IMR-90 (cell line): ENCODE measurements around the gene USP5. TPM values are rescaled to one million over a fixed set of nuclear protein-coding genes. Genes with fewer than 3 reads are reported as not detected.

Experiments used
- ATAC-seq: fragments of 200-7000 bp; cut with Tn5 transposase; 2 replicates; pipeline ENCODE4 v1.9.1; 2020; ENCODE audit warnings: low read depth, mild to moderate bottlenecking, moderate library complexity
- BruUV-seq: library from RNA; stranded (reverse); fragments of 400-500 nt; replicated peaks from 2 replicates; lab custom pipeline; 2021; lab: Mats Ljungman, UMichigan
- CTCF ChIA-PET: fragments of 300-600 bp; formaldehyde crosslinking; extraction: SDS; loops from one replicate; lab custom pipeline; 2021; ENCODE audit warnings: antibody characterized with exemption; lab: Yijun Ruan, JAX
- POLR2A ChIA-PET: fragments of 300-600 bp; sonication (Branson Sonifier 250); formaldehyde crosslinking; loops from one replicate; lab custom pipeline; 2022; ENCODE audit warnings: antibody characterized with exemption; ENCODE audit not compliant: unreplicated experiment; lab: Charles Lee
- DNase-seq: peaks from one replicate; pipeline ENCODE4 v3.0.0; 2013
- H2AFZ ChIP-seq: replicated peaks from 2 replicates; pipeline ENCODE3; 2013; ENCODE audit warnings: low read length, mild to moderate bottlenecking; ENCODE audit not compliant: poor library complexity
- H2AK5ac ChIP-seq: 2 replicates; pipeline ENCODE4 v1.6.1; 2013; ENCODE audit warnings: low read depth, low read length, inconsistent platforms
- H2AK9ac ChIP-seq: replicated peaks from 2 replicates; pipeline ENCODE3; 2013; ENCODE audit warnings: mild to moderate bottlenecking, low read depth, low read length, moderate library complexity; ENCODE audit not compliant: poor library complexity
- H2BK120ac ChIP-seq: 2 replicates; pipeline ENCODE4 v1.6.1; 2013; ENCODE audit warnings: low read depth, low read length, inconsistent platforms
- H2BK15ac ChIP-seq: 3 replicates; pipeline ENCODE4 v1.6.1; 2013; ENCODE audit warnings: low read depth, low read length, inconsistent platforms
- H2BK20ac ChIP-seq: 2 replicates; pipeline ENCODE4 v1.6.1; 2013; ENCODE audit warnings: low read depth, mild to moderate bottlenecking, inconsistent platforms, low read length, moderate library complexity
- H2BK5ac ChIP-seq: 2 replicates; pipeline ENCODE4 v1.6.1; 2013; ENCODE audit warnings: mild to moderate bottlenecking, low read depth, low read length, inconsistent platforms; ENCODE audit not compliant: poor library complexity, severe bottlenecking
- H3K14ac ChIP-seq: replicated peaks from 2 replicates; pipeline ENCODE4 v1.6.1; 2013; ENCODE audit warnings: low read depth, low read length, inconsistent platforms
- H3K18ac ChIP-seq: 2 replicates; pipeline ENCODE4 v1.6.1; 2013; ENCODE audit warnings: low read depth, low read length, control low read depth
- H3K23ac ChIP-seq: 2 replicates; pipeline ENCODE4 v1.6.1; 2013; ENCODE audit warnings: low read depth, low read length, inconsistent platforms
- H3K27ac ChIP-seq: 2 replicates; pipeline ENCODE4 v1.5.1; 2013; ENCODE audit warnings: mild to moderate bottlenecking, control low read depth, low read length; ENCODE audit not compliant: insufficient read depth
- H3K27me3 ChIP-seq: 2 replicates; pipeline ENCODE4 v1.6.1; 2013; ENCODE audit warnings: low read length; ENCODE audit not compliant: control insufficient read depth, insufficient read depth
- H3K36me3 ChIP-seq: 2 replicates; pipeline ENCODE4 v1.6.1; 2013; ENCODE audit warnings: low read length, mixed read lengths; ENCODE audit not compliant: control insufficient read depth, insufficient read depth
- H3K4ac ChIP-seq: 2 replicates; pipeline ENCODE4 v1.6.1; 2013; ENCODE audit warnings: low read depth, low read length, inconsistent platforms
- H3K4me1 ChIP-seq: 2 replicates; pipeline ENCODE4 v1.6.1; 2013; ENCODE audit warnings: low read length, mixed read lengths; ENCODE audit not compliant: control insufficient read depth, insufficient read depth
- H3K4me2 ChIP-seq: 2 replicates; pipeline ENCODE4 v1.6.1; 2013; ENCODE audit warnings: low read depth, mild to moderate bottlenecking, control low read depth, low read length, moderate library complexity
- H3K4me3 ChIP-seq: 2 replicates; pipeline ENCODE4 v1.5.1; 2013; ENCODE audit warnings: low read depth, mild to moderate bottlenecking, control low read depth, low read length, moderate library complexity; ENCODE audit not compliant: insufficient read depth
- H3K56ac ChIP-seq: 2 replicates; pipeline ENCODE4 v1.6.1; 2013; ENCODE audit warnings: low read length, inconsistent platforms; ENCODE audit not compliant: insufficient read depth; ENCODE audit errors: extremely low read depth
- H3K79me1 ChIP-seq, 2 experiments: 2 replicates each; pipeline ENCODE4 v1.6.1; 2013; ENCODE audit warnings: low read length in 2 of 2, inconsistent platforms in 1 of 2, low read depth in 1 of 2
- H3K9ac ChIP-seq: 2 replicates; pipeline ENCODE4 v1.6.1; 2013; ENCODE audit warnings: low read depth, low read length, control low read depth
- H3K9me1 ChIP-seq: 2 replicates; pipeline ENCODE4 v1.6.1; 2013; ENCODE audit warnings: low read length, inconsistent platforms; ENCODE audit not compliant: insufficient read depth
- H3K9me3 ChIP-seq: 2 replicates; pipeline ENCODE4 v1.6.1; 2013; ENCODE audit warnings: low read length; ENCODE audit not compliant: control insufficient read depth, insufficient read depth
- H4K20me1 ChIP-seq: 2 replicates; pipeline ENCODE4 v1.6.1; 2013; ENCODE audit warnings: low read length, inconsistent platforms; ENCODE audit not compliant: insufficient read depth
- H4K5ac ChIP-seq: 2 replicates; pipeline ENCODE4 v1.6.1; 2013; ENCODE audit warnings: mild to moderate bottlenecking, low read depth, low read length, control low read depth
- H4K8ac ChIP-seq, 2 experiments: 2 replicates each; pipeline ENCODE4 v1.6.1; 2013; ENCODE audit warnings: low read depth in 2 of 2, low read length in 2 of 2, control low read depth in 1 of 2, inconsistent platforms in 1 of 2
- H4K91ac ChIP-seq: 2 replicates; pipeline ENCODE4 v1.6.1; 2013; ENCODE audit warnings: low read depth, low read length, inconsistent platforms; ENCODE audit not compliant: insufficient read depth
- FOS ChIP-seq: fragments of 150-350 bp; IDR thresholded peaks from 2 replicates; pipeline ENCODE4 v1.6.1; 2016; ENCODE audit warnings: low read depth, low read length
- MAZ ChIP-seq: IDR thresholded peaks from 2 replicates; pipeline ENCODE4 v1.6.1; 2012; ENCODE audit warnings: low read depth, mild to moderate bottlenecking, low read length, improper control_type of control experiment, moderate library complexity, borderline replicate concordance
- POLR2A ChIP-seq: IDR thresholded peaks from 2 replicates; pipeline ENCODE4 v1.6.1; 2012; ENCODE audit warnings: mild to moderate bottlenecking, low read depth, low read length
- WGBS, 2 experiments: methylation state at CpG; one replicate each; pipeline versions ENCODE4 v1.1.5 to v1.1.7; 2013; ENCODE audit warnings: missing lambda C conversion rate in 2 of 2; ENCODE audit not compliant: insufficient read length in 1 of 2; ENCODE audit errors: extremely low coverage in 2 of 2; 5-methylcytosine and 5-hydroxymethylcytosine counted together
- dilution Hi-C: fragments of 300-500 bp; cut with HindIII; formaldehyde crosslinking; loops from one replicate; pipeline ENCODE4 v1.14.3; 2018; ENCODE audit warnings: low sequenced_read_pairs; ENCODE audit not compliant: unreplicated experiment
- in situ Hi-C: fragments of 300-500 bp; cut with MboI; formaldehyde crosslinking; loops from 3 replicates; pipeline ENCODE4 v1.14.3; 2019; ENCODE audit warnings: low sequenced_read_pairs, inconsistent platforms, mixed read lengths
- intact Hi-C: fragments of 100-400 bp; cut with micrococcal nuclease; formaldehyde crosslinking; loops from 2 replicates; pipeline ENCODE4 v1.10.0; 2022
- polyA plus RNA-seq, 3 experiments: library from polyadenylated mRNA; depleted of rRNA; stranded (reverse); fragments of >200 nt; gene quantifications; 2 replicates each; pipeline ENCODE4 v1.2.3, GENCODE V29; 2012; ENCODE audit warnings: low replicate concordance in 1 of 3
- total RNA-seq: library from RNA; depleted of rRNA; stranded (reverse); fragments of >200 nt; gene quantifications from 2 replicates; pipeline ENCODE4 v1.2.3, GENCODE V29; 2012
- TF ChIP-seq, protein P1 (sequence below): fragments of 150-350 bp; IDR thresholded peaks from 2 replicates; pipeline ENCODE4 v1.6.1; 2016; ENCODE audit warnings: low read depth, mild to moderate bottlenecking, low read length, moderate library complexity, borderline replicate concordance

USP5 gene
- total and polyA plus RNA-seq, 2 of the 4 experiments (the other 2 are of a cell fraction) = 69.7 to 125 TPM

DNA sequence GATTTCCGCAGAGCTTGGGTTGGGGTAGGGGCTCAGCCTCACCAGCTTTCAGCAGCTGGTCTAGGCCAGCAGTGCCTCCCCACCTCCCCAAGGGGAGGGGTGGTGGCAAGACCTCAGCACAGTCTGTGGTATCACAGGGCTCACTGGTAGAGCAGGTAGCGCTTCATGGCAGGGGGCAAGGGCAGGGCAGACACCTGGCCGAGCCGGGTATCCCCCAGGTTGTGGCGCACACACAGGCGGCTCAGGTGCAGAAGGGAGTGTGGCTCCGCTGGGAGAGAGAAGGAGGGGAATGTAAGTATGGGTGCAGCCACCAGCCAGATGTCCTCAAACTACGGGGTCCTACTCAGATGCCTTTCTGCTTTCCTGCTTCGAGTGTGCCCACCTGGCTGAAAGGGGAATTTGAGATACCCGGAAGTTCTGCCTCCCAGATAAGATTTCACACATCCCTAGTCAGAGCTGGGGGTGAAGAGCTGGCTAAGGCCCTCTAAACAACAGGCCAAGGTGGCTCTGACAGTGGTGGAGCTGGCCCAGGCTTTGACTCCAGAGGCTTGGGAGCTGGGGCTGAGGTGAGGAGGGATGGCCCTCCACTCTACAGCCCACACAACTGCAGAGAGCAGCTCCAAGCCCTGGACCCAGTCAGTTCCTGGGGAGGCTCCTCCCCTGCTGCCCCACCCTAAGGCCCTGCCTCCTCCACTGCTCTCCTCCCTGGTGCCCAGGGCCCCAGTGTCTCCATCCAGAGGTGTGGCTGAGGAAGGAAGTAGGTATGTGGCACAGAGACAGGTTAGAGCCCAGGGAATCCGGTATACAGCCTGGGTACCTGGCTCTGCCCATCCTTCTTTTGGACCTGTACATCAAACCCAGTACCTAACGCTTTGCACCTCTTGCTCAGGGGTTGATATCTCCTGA, 19.4 kb downstream of the USP5 start:
- no peak overlapping the region for H2BK5ac ChIP-seq

More for the DNA sequence above, 19.4 kb downstream of the USP5 start:
- no peak overlapping the region for H2BK120ac ChIP-seq
- TF ChIP-seq MAZ (peak; percentile 33; the same call in 1 of the 2 replicates), FOS (no peak), POLR2A (0 out of 2 replicates have a peak, but pooled peaks have one; percentile 0)
- TF ChIP-seq, protein P1, sequence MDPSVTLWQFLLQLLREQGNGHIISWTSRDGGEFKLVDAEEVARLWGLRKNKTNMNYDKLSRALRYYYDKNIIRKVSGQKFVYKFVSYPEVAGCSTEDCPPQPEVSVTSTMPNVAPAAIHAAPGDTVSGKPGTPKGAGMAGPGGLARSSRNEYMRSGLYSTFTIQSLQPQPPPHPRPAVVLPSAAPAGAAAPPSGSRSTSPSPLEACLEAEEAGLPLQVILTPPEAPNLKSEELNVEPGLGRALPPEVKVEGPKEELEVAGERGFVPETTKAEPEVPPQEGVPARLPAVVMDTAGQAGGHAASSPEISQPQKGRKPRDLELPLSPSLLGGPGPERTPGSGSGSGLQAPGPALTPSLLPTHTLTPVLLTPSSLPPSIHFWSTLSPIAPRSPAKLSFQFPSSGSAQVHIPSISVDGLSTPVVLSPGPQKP = no peak
- peak overlapping the region; percentile 11; the same call in 1 of the 2 replicates for H3K4ac ChIP-seq
- dilution Hi-C loops = no loop called here
- POLR2A ChIA-PET = interaction anchor here (1.9 kb wide), 1 partner anchor 20 kb away, joined by 12 read pairs; no protein-coding TSS in a partner anchor
- peak overlapping the region; percentile 33 for H3K23ac ChIP-seq
- H3K56ac ChIP-seq = no peak overlapping the region
- H3K4me2 ChIP-seq = peak overlapping the region; percentile 88
- peak overlapping the region; percentile 38; the same call in 1 of the 2 replicates for H3K14ac ChIP-seq
- no peak overlapping the region for H2BK20ac ChIP-seq
- DNase-seq = no peak
- intact Hi-C loops = loop anchor here (5.0 kb wide), 1 partner anchor 241 kb away; no protein-coding TSS in a partner anchor
- H3K27ac ChIP-seq = no peak overlapping the region
- no peaks in the 10 kb centered on the region for H3K27me3 ChIP-seq
- H2AK9ac ChIP-seq = peak overlapping the region; percentile 81
- H4K91ac ChIP-seq = no peak overlapping the region
- in situ Hi-C loops = no loop called here
- H4K5ac ChIP-seq = no peak overlapping the region
- peaks cover 51% of the 10 kb centered on the region for H4K20me1 ChIP-seq
- peaks cover 19% of the 10 kb centered on the region for H3K4me1 ChIP-seq
- ATAC-seq = no peak
- 0 out of 4 replicates have a peak overlapping the region, but pooled peaks have one; percentile 0 to 30 for H4K8ac ChIP-seq
- 100% methylated on average over 1 of the region's 12 CpGs; no CpG with 5 or more reads in 1 of the 2 experiments for WGBS, 2 experiments
- H3K9me3 ChIP-seq = no peaks in the 10 kb centered on the region
- H3K9ac ChIP-seq = peak overlapping the region; percentile 19; the same call in 1 of the 2 replicates
- peaks cover 34% of the 10 kb centered on the region for H3K36me3 ChIP-seq
- peak overlapping the region; percentile 1 for H2AFZ ChIP-seq
- CTCF ChIA-PET = interaction anchor here (1.4 to 3.0 kb wide), 3 partner anchors 10 to 20 kb away, joined by 5 to 17 read pairs (median 8); no protein-coding TSS in a partner anchor
- H3K79me1 ChIP-seq = peaks cover 32 to 69% of the 10 kb centered on the region in 2 experiments
- peak overlapping the region; percentile 3; the same call in 1 of the 2 replicates for H2AK5ac ChIP-seq
- no peak overlapping the region for H3K18ac ChIP-seq
- no peak overlapping the region for H2BK15ac ChIP-seq
- H3K4me3 ChIP-seq = no peak overlapping the region
- H3K9me1 ChIP-seq = 0 out of 2 replicates have a peak, but pooled peaks cover 3% of the 10 kb centered on the region
- BruUV-seq = no TSS peak
